Psoas muscle (tissue), 8 donors: ENCODE data around the gene CIART. TPM values are rescaled to one million over a fixed set of nuclear protein-coding genes. Genes with fewer than 3 reads are reported as not detected.
"Not testable (repeated sequence)": the region's sequence is repeated elsewhere in the genome, so short reads cannot be mapped to it uniquely, and the experiment has no call there.

Experiments used
- ATAC-seq, 4 donors: fragments of 200-7000 bp; cut with Tn5 transposase; one replicate each; pipeline ENCODE4 v1.9.1; 2020; ENCODE audit warnings: moderate library complexity in 3 of 4, mild to moderate bottlenecking in 2 of 4
- DNase-seq, 2 donors: peaks; one replicate each; pipeline ENCODE4 v3.0.0-alpha.2; 2020
- H3K27ac ChIP-seq: fragments of 200-600 bp; one replicate; pipeline ENCODE4 v1.8.0; 2022
- H3K27me3 ChIP-seq, 3 donors: fragments of 200-600 bp in 1 of 3; one replicate each; pipeline versions ENCODE4 v1.6.1 to v1.8.0; 2013 to 2022; ENCODE audit warnings: low read length in 2 of 3, mild to moderate bottlenecking in 2 of 3, moderate library complexity in 1 of 3; ENCODE audit not compliant: insufficient read depth in 3 of 3
- H3K36me3 ChIP-seq, 2 donors: fragments of 200-600 bp in 1 of 2; one replicate each; pipeline versions ENCODE4 v1.6.1 to v1.8.0; 2013 to 2022; ENCODE audit warnings: low read depth in 1 of 2, mild to moderate bottlenecking in 1 of 2, moderate library complexity in 1 of 2; ENCODE audit not compliant: insufficient read depth in 1 of 2
- H3K4me1 ChIP-seq: fragments of 200-600 bp; one replicate; pipeline ENCODE4 v1.8.0; 2022
- H3K4me3 ChIP-seq: fragments of 200-600 bp; one replicate; pipeline ENCODE4 v1.8.0; 2022; ENCODE audit warnings: mild to moderate bottlenecking
- H3K9me3 ChIP-seq: fragments of 200-600 bp; one replicate; pipeline ENCODE4 v1.8.0; 2022
- WGBS, 3 donors: extraction: QIAGEN DNeasy Blood & Tissue Kit; methylation state at CpG; one replicate each; pipeline versions ENCODE4 v1.1.6 to v1.1.7; 2013; 5-methylcytosine and 5-hydroxymethylcytosine counted together
- intact Hi-C, 2 donors: fragments of 100-400 bp; cut with DNase I; formaldehyde crosslinking; loops; one replicate each; pipeline versions ENCODE4 v1.11.0 to v1.14.2; 2022
- polyA plus RNA-seq, 3 donors: library from polyadenylated mRNA; stranded (reverse); fragments of 200-250 nt; gene quantifications; one replicate each; pipeline ENCODE4 v1.2.3, GENCODE V29; 2013
- total RNA-seq, 4 donors: library from RNA; stranded (reverse); fragmentation: NEBNext Ultra II Directional in 2 of 4; extraction: Animal tissue kit (Norgen Biotek cat#: 25700) in 2 of 4; gene quantifications; one replicate each; pipeline versions ENCODE4 v1.2.1 to v1.2.4, GENCODE V29; 2021 to 2023
- TF ChIP-seq, protein P1 (sequence below): fragments of 200-600 bp; IDR thresholded peaks from one replicate; pipeline ENCODE4 v1.8.0; 2022; ENCODE audit warnings: antibody characterized with exemption
- donor health status: healthy with polysubstance abuse.
- donor health status: DM: no; HTN: no; CAD: no; lungs with moderate emphysema.
- donor health status: Bipolar disorder and iron deficiency.
- donor health status: healthy.
- donor health status: DM: yes; HTN: yes; CAD: no.
- donor health status: DM: no; HTN: no; CAD: no.
- donor health status: DM: no; HTN: no; CAD: no.
- donor health status: DM: yes; HTN: yes; CAD: no.

Gene CIART
- total and polyA plus RNA-seq, 7 donors, result 1.6 to 23.4 (median 11.7) TPM

DNA sequence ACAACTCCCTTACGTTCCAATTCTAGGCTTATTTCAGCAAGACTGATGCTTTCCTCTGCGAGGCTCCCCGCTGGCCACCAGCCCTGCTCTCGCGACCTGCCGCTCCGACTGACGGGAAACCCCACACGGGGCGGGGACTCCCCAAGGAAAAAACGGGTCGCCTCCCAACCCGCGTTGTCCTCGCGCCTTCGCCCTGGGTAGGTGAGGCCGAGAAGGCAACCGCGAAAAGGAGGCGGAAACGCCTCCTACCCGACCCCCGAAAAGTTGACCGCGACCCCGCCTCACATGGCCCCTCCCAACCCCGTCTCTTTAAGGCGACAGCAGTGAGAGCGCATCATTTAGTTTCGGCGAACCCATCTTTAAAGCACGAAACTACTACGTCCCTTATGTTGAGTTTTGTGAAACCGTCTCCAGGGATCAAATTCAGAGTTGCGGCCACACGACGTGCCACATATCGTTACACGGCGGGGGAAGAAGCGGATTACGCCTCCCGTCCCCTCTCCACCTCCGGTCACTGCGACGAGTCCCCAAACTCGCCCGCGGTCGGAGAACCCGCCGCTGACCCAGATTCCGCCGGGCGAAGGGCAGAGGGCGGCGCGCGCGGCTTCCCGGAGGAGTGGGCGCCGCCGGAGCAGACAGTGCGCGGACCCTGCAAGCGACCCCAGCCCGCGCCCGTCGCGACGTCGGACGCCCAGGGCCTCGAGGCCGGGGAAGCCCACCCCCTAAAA is 47.6 kb upstream of the CIART start:
- H3K9me3 ChIP-seq, result no peaks in the 10 kb centered on the region
- WGBS, 3 donors, result 0 to 1% (median 1%) methylated on average over 76 to 78 of the region's 78 CpGs
- intact Hi-C loops, result loop anchor here in 1 of 2 donors (5.0 kb wide), 1 partner anchor 48 kb away; the partner anchor contains the start of gene CIART
- TF ChIP-seq, protein P1, sequence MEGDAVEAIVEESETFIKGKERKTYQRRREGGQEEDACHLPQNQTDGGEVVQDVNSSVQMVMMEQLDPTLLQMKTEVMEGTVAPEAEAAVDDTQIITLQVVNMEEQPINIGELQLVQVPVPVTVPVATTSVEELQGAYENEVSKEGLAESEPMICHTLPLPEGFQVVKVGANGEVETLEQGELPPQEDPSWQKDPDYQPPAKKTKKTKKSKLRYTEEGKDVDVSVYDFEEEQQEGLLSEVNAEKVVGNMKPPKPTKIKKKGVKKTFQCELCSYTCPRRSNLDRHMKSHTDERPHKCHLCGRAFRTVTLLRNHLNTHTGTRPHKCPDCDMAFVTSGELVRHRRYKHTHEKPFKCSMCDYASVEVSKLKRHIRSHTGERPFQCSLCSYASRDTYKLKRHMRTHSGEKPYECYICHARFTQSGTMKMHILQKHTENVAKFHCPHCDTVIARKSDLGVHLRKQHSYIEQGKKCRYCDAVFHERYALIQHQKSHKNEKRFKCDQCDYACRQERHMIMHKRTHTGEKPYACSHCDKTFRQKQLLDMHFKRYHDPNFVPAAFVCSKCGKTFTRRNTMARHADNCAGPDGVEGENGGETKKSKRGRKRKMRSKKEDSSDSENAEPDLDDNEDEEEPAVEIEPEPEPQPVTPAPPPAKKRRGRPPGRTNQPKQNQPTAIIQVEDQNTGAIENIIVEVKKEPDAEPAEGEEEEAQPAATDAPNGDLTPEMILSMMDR, result no peak
- peak; percentile 53 to 69 (median 64) for ATAC-seq
- H3K27ac ChIP-seq, result peak overlapping the region; percentile 98
- H3K36me3 ChIP-seq, result peaks cover 0 to 18% of the 10 kb centered on the region in 2 donors
- H3K4me3 ChIP-seq, result peak overlapping the region; percentile 83
- no peaks in the 10 kb centered on the region for H3K27me3 ChIP-seq
- peak; percentile 84 to 90 for DNase-seq
- peaks cover 3% of the 10 kb centered on the region for H3K4me1 ChIP-seq

GRCh38 chr1:150235294-150235851 is 47.0 kb upstream of the CIART start:
- Histone ChIP-seq H3K27me3 (no peaks in the 10 kb centered on the region), H3K4me1 (peaks cover 3% of the 10 kb centered on the region), H3K4me3 (peak overlapping the region; percentile 83), H3K9me3 (no peaks in the 10 kb centered on the region), H3K27ac (peak overlapping the region; percentile 98), H3K36me3 (peaks cover 0 to 12% of the 10 kb centered on the region in 2 donors)
- ATAC-seq, result peak; percentile 29 to 52 (median 38)
- intact Hi-C loops, result loop anchor here in 1 of 2 donors (5.0 kb wide), 1 partner anchor 47 kb away; the partner anchor contains the start of gene CIART
- DNase-seq, result peak in 1 of 2 donors; percentile 72
- TF ChIP-seq, protein P1, result no peak
- 0% methylated on average over 23 to 27 of the region's 27 CpGs for WGBS, 3 donors

DNA sequence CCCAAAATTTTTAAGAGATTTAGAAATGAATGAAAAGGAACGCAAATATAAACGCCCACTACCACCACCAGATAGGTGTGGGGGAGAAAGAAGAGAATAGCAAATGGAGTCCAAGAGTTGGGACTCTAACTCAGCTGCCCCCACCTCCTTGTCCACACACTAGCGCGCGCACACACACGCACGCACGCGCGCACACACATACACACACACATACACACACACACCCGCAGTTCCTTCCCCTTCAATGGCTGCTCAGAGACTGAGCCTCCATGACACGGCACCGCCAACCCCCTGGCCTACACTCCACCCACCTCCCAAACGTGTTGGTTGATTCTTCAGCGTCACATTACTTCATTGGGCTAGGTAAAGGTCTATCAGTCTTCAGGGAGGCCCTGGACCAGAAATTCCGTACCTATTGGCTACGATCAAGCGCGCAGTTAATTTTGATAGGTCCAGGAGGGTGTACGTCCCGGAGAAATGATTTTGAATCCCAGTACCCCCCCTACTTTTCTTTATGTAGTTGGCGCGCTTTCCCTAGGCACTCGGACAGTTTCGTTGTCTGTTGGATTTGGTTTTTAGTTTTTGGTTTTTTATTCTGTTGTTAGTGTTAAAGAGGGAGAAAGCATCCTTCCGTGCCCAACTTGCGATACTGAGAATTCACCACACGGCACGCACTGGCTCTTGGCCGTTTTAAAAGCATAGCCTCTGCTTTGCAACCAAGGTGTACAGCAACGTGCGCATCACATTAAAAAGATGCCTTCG is 46.3 kb upstream of the CIART start, which contains the start of gene ANP32E:
Gene ANP32E, minus strand, starts transcription at position 261 of the 762 bp plus-strand sequence. CDS start 326 bp downstream, outside the sequence.
- peak within 1 kb of the TSS; percentile 98 for H3K27ac ChIP-seq
- no peaks in the 10 kb centered on the region for H3K9me3 ChIP-seq
- WGBS, 3 donors, result 0 to 1% (median 0%) methylated on average over 33 of the region's 33 CpGs
- peaks cover 3% of the 10 kb centered on the region for H3K4me1 ChIP-seq
- peaks cover 0 to 5% of the 10 kb centered on the region in 2 donors for H3K36me3 ChIP-seq
- intact Hi-C loops, result loop anchor here in 1 of 2 donors (5.0 kb wide), 1 partner anchor 46 kb away; the partner anchor contains the start of gene CIART
- H3K27me3 ChIP-seq, result no peaks in the 10 kb centered on the region
- DNase-seq (peak; percentile 93 to 97), ATAC-seq (peak; percentile 94 to 97 (median 96))
- TF ChIP-seq, protein P1, result peak; percentile 28
- peak within 1 kb of the TSS; percentile 83 for H3K4me3 ChIP-seq

GRCh38 chr1:150236614-150237100 is 45.7 kb upstream of the CIART start:
- H3K4me1 ChIP-seq, result peaks cover 3% of the 10 kb centered on the region
- H3K9me3 ChIP-seq, result no peaks in the 10 kb centered on the region
- no peaks in the 10 kb centered on the region for H3K36me3 ChIP-seq
- H3K4me3 ChIP-seq, result peak overlapping the region; percentile 83
- 24 to 33% (median 26%) methylated on average over 10 of the region's 10 CpGs for WGBS, 3 donors
- ATAC-seq, result no peak
- DNase-seq, result no peak
- intact Hi-C loops, result loop anchor here in 1 of 2 donors (5.0 kb wide), 1 partner anchor 46 kb away; the partner anchor contains the start of gene CIART
- no peaks in the 10 kb centered on the region for H3K27me3 ChIP-seq
- H3K27ac ChIP-seq, result no peak overlapping the region
- TF ChIP-seq, protein P1, result no peak

- H3K4me3 ChIP-seq, ATAC-seq, H3K27me3 ChIP-seq, H3K4me1 ChIP-seq, H3K9me3 ChIP-seq, H3K27ac ChIP-seq, DNase-seq, H3K36me3 ChIP-seq: not testable (repeated sequence)
- intact Hi-C loops, result loop anchor here in 1 of 2 donors (5.0 kb wide), 1 partner anchor 45 kb away; the partner anchor contains the start of gene CIART
- 90 to 94% (median 93%) methylated on average over 13 of the region's 13 CpGs for WGBS, 3 donors
Observed at GRCh38 chr1:150237176-150237575, 45.2 kb upstream of the CIART start.
